Measurements from ENCODE around the gene CACNA1H. TPM values are rescaled to one million over a fixed set of nuclear protein-coding genes. Genes with fewer than 3 reads are reported as not detected.
A peak's percentile ranks its signal among the peaks of the same experiment; 100 is the strongest.

Gene CACNA1H
- total and polyA plus RNA-seq, 2 of the 4 experiments (the other 2 are of a cell fraction), result 1.6 to 5.8 TPM

DNA sequence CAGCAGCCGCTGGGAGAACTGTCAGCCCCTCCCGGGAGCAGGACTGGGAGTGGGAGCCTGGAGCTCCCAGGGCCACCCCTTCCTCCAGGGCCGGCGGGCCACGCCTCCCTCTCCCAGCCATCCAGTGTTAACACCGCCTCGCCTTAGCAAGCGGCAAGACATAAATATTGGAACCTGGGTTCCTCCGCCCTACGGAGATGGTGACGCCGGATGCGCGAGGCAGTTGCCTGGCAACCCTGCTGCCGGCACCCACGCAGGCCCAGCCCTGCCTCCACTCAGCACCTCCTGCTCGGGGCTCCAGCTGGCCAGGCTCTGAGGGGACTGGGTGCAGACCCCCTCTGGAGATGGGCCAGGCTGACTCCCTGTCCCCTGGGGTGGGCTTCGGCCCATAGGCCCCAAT, 27.4 kb upstream of the CACNA1H start:
- Histone ChIP-seq H4K20me1 (ENCODE audit: insufficient read depth, low read length) (no peaks in the 10 kb centered on the region), H2BK20ac (ENCODE audit: low read depth, low read length) (no peak overlapping the region), H3K56ac (ENCODE audit: extremely low read depth, insufficient read depth, low read length) (no peak overlapping the region), H2BK120ac (ENCODE audit: low read depth, low read length) (no peak overlapping the region), H3K9me1 (ENCODE audit: insufficient read depth, low read length) (no peaks in the 10 kb centered on the region), H2AK9ac (replicated peaks; ENCODE audit: low read depth, low read length, poor library complexity) (no peak overlapping the region), H2BK5ac (ENCODE audit: low read depth, low read length, poor library complexity, severe bottlenecking) (no peak overlapping the region), H2AFZ (replicated peaks; ENCODE audit: low read length, poor library complexity) (peak overlapping the region; percentile 47), H3K18ac (ENCODE audit: low read depth, low read length) (no peak overlapping the region), H3K4me3 (ENCODE audit: insufficient read depth, low read depth, low read length) (no peak overlapping the region), H2AK5ac (ENCODE audit: low read depth, low read length) (no peak overlapping the region), H3K9ac (ENCODE audit: low read depth, low read length) (no peak overlapping the region), H3K9me3 (ENCODE audit: control insufficient read depth, insufficient read depth, low read length) (no peaks in the 10 kb centered on the region), H4K5ac (ENCODE audit: low read depth, low read length) (no peak overlapping the region), H3K4me2 (ENCODE audit: low read depth, low read length) (no peak overlapping the region), H3K4me1 (ENCODE audit: control insufficient read depth, insufficient read depth, low read length) (peaks cover 2% of the 10 kb centered on the region; the same call in 1 of the 2 replicates), H3K4ac (ENCODE audit: low read depth, low read length) (no peak overlapping the region), H3K23ac (ENCODE audit: low read depth, low read length) (no peak overlapping the region), H3K14ac (replicated peaks; ENCODE audit: low read depth, low read length) (no peak overlapping the region), H3K36me3 (ENCODE audit: control insufficient read depth, insufficient read depth, low read length) (no peaks in the 10 kb centered on the region), H3K79me1 (ENCODE audit: low read depth in 1 of 2, low read length in 2 of 2) (no peaks in the 10 kb centered on the region), H3K27ac (ENCODE audit: insufficient read depth, low read length) (no peak overlapping the region), H4K8ac (ENCODE audit: low read depth in 2 of 2, low read length in 2 of 2) (no peak overlapping the region), H4K91ac (ENCODE audit: insufficient read depth, low read depth, low read length) (no peak overlapping the region), H3K27me3 (ENCODE audit: control insufficient read depth, insufficient read depth, low read length) (peaks cover 8% of the 10 kb centered on the region; the same call in 1 of the 2 replicates), H2BK15ac (ENCODE audit: low read depth, low read length) (no peak overlapping the region)
- dilution Hi-C loops (cut with HindIII; ENCODE audit: low sequenced_read_pairs, unreplicated experiment), result no loop called here
- in situ Hi-C loops (cut with MboI; ENCODE audit: low sequenced_read_pairs), result no loop called here
- ChIA-PET CTCF (no interaction called here), POLR2A (ENCODE audit: unreplicated experiment) (no interaction called here)
- WGBS, 2 experiments (ENCODE audit: extremely low coverage in 2 of 2, insufficient read length in 1 of 2), result 20% methylated on average over 1 of the region's 18 CpGs; no CpG with 5 or more reads in 1 of the 2 experiments
- TF ChIP-seq, protein P1, sequence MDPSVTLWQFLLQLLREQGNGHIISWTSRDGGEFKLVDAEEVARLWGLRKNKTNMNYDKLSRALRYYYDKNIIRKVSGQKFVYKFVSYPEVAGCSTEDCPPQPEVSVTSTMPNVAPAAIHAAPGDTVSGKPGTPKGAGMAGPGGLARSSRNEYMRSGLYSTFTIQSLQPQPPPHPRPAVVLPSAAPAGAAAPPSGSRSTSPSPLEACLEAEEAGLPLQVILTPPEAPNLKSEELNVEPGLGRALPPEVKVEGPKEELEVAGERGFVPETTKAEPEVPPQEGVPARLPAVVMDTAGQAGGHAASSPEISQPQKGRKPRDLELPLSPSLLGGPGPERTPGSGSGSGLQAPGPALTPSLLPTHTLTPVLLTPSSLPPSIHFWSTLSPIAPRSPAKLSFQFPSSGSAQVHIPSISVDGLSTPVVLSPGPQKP (IDR thresholded peaks at IDR 0.05; ENCODE audit: borderline replicate concordance, low read depth, low read length), result no peak
- TF ChIP-seq BHLHE40 (IDR thresholded peaks at IDR 0.05; ENCODE audit: low read depth, low read length) (no peak), MXI1 (IDR thresholded peaks at IDR 0.05; ENCODE audit: borderline replicate concordance, low read depth, low read length) (peak; percentile 79; the same call in 1 of the 2 replicates), MAZ (IDR thresholded peaks at IDR 0.05; ENCODE audit: borderline replicate concordance, low read depth, low read length) (peak; percentile 14; the same call in 1 of the 2 replicates), RFX5 (IDR thresholded peaks at IDR 0.05; ENCODE audit: low read depth, low read length) (no peak), CHD1 (IDR thresholded peaks at IDR 0.05; ENCODE audit: low read depth, low read length) (no peak), FOS (IDR thresholded peaks at IDR 0.05; ENCODE audit: low read depth, low read length) (no peak)
- TF ChIP-seq, protein P2, sequence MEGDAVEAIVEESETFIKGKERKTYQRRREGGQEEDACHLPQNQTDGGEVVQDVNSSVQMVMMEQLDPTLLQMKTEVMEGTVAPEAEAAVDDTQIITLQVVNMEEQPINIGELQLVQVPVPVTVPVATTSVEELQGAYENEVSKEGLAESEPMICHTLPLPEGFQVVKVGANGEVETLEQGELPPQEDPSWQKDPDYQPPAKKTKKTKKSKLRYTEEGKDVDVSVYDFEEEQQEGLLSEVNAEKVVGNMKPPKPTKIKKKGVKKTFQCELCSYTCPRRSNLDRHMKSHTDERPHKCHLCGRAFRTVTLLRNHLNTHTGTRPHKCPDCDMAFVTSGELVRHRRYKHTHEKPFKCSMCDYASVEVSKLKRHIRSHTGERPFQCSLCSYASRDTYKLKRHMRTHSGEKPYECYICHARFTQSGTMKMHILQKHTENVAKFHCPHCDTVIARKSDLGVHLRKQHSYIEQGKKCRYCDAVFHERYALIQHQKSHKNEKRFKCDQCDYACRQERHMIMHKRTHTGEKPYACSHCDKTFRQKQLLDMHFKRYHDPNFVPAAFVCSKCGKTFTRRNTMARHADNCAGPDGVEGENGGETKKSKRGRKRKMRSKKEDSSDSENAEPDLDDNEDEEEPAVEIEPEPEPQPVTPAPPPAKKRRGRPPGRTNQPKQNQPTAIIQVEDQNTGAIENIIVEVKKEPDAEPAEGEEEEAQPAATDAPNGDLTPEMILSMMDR (conservative IDR thresholded peaks at IDR 0.05; ENCODE audit: low read depth, low read length), result no peak
- intact Hi-C loops (cut with micrococcal nuclease), result no loop called here
- no TSS peak for BruUV-seq (replicated peaks)
- ATAC-seq (ENCODE audit: low read depth) (peak; percentile 98), DNase-seq (peak; percentile 74)
